ENCODE data around the gene CEBPA.

Gene CEBPA

DNA sequence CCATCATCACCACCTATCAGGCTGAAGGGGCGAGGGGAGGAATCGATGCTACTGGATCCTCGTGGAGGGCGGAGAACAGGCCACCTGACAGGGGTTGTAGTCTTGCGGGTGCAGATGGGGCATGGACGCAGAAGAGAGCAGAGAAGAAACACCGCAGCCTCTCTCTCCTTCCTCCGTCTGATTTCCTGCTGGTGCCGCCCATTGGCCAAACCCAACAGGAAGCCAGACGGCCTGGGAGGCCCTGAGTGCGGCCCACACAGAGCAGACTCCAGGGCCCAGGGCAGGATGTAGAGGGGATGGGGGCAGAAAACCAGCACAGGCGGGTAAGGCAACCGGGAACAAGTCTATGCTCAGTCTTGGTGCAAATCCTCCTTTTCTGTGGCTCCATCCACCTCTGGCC lies 15.4 kb downstream of the CEBPA start:
- DNase-seq = no peak

DNA sequence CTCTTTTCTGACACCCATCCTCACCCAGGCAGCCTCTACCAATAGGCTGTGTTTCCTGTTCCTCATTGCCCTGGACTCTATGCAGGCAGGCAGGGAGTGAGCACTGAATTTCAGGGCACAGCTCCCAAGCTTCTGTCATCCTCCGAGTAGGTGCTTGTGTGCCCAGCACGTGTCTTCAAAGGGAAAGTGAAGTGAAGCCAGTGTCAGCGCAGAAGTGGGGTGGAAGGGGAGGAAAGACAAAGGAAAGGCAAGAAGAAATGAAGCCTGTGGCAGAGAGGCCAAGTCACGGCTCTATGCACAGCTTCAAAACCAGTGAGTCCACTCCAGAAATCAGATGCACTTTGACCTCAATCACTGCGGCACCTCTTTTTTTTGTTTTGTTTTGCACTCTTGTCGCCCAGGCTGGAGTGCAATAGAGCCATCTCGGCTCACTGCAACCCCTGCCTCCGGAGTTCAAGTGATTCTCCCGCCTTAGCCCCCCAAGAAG lies 16.9 kb downstream of the CEBPA start:
- DNase-seq = no peak

DNA sequence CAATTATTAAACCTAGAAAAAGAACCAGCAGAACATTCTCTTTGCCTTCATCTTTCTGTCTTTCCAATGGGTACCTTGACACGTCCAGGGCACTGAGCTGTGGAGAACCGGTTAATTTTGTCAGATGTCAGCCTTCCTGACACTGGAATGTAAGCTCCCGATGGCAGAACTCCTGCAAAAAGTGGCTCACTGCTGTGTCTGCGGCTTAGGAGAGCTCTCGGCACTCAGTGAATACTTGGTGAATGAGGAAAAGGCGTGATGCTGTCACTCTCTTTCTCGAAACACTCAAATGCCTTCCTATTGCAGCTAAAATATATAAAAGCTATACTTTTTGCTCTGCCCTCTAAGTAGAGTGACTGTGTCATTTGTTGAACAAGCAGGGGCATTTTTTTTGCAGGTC lies 17.6 kb downstream of the CEBPA start:
- DNase-seq = no peak

DNA sequence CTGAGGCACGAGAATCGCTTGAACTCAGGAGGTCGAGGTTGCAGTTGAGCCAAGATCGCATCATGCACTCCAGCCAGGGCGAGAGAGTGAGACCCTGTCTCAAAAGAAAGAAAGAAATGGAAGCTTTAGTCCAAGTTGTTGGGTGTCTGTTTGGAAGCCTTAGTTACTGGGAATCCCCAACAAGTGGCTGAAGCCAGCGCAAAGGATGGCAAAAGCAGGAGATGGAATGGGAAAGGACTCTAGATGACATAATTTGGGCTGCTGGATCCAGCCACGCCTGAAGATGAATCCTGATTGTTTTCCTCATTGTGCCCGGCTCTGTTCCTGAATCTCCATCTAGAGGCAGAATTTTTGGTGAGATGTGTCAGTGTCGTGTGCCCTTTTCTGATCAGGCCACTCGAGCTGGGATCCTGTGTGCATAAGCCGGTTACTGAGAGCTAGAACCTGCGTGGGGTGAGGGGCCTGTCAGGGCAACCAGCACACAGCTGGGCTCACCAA lies 18.1 kb downstream of the CEBPA start:
- no peak for DNase-seq

DNA sequence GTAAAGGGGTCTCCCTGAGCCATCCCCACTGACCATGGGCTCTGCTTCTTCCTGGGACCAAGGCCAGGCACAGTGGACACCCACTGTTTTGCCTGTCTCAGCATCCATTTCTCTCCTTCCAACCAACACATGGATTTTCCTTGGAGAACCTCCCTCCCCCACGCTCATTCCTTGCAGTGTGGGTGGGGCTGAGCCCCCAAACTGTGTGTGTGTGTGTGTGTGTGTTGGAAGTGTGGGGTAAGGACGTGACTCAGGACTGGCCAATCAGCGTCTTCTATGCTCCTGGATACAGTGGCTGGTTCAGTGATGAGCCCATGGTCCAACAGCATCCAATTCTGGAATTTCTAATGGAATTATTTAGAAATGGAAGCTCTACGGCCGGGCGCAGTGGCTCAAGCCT lies 18.7 kb downstream of the CEBPA start:
- DNase-seq = no peak

DNA sequence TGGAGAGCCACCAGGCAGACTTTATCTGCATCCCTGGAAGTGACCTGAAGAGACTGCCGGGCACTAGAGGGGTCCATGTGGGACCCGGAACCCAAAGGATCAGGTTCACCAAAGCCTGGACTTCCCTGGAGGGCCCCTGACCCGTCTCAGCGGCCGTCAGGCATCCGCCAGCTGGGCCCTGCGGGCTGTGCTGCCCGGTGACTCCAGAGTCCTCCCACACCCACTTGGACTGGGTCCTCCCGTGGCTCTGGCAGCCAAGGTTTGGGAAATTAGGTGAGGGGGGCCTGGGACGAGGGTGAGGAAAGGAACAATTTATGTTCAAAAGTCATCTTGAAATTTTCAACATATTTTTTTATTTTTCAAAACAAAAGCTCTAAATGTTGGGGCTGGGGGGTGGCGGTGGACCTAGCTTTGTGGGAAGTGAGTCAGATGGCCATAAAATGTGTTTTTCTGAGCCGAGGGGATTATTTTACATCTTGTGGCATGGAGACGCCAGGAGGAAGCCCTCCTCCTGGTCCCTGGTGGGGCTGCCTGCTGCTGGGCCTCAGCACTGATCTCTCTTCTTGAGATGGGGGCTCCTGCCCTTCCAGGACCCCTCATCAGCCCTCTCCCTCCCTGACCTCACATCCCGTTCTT lies 20.2 kb downstream of the CEBPA start:
- no peak for DNase-seq

DNA sequence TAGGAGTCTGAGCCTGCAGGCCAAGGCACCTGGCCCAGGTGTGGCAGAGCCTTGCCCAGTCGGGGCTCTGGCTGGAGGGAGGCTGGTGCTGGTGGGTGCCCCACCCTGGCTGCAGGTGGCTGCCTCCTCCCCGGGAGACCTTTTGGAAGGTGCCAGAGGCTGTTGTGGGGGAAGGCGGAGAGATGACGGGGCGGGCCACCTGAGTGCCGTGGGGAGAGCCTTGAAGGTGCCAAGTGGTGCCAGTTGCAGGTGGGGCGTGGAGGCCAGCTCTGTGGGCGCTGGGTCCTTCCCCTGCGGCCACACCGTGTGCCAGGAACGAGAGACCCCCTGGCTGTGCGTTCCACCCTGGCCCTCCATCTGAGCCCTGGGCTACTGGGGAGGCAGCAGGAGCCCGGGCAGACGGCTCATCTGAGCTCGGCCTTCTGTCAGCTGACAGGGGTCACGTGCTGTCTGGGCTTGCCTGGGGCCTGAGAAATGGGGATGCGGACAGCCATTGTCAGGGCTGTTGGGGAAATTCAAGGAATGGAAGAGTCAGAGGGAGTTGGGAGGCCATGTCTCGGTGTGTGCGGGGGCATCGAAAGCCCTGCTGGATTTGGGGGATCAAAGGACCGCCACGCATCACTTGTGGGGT lies 20.9 kb downstream of the CEBPA start:
- no peak for DNase-seq

DNA sequence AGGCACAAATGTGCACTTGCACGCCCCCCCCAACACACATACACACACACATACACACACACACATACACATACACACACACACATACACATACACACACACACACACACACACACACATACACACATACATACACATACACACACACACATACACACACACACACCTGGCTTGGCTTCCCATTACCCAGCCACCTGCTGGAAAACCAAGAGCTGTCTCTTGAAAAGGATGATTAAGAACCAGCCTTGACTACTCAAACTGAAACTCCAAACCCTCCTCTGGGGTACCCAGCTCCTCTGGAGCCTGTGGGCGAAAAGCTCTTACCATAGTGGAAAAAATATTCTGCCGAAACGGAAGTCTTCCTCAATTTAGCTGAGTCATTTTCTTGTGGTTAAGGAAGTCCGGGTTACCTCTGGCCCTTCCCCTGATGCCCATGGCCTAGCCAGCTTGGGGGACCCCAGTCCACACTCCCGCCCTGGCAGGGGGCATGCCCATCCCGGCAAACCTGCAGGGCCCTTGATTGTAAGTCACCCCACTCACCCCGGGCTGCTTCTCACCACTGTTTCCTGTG lies 21.9 kb downstream of the CEBPA start:
- DNase-seq = no peak

DNA sequence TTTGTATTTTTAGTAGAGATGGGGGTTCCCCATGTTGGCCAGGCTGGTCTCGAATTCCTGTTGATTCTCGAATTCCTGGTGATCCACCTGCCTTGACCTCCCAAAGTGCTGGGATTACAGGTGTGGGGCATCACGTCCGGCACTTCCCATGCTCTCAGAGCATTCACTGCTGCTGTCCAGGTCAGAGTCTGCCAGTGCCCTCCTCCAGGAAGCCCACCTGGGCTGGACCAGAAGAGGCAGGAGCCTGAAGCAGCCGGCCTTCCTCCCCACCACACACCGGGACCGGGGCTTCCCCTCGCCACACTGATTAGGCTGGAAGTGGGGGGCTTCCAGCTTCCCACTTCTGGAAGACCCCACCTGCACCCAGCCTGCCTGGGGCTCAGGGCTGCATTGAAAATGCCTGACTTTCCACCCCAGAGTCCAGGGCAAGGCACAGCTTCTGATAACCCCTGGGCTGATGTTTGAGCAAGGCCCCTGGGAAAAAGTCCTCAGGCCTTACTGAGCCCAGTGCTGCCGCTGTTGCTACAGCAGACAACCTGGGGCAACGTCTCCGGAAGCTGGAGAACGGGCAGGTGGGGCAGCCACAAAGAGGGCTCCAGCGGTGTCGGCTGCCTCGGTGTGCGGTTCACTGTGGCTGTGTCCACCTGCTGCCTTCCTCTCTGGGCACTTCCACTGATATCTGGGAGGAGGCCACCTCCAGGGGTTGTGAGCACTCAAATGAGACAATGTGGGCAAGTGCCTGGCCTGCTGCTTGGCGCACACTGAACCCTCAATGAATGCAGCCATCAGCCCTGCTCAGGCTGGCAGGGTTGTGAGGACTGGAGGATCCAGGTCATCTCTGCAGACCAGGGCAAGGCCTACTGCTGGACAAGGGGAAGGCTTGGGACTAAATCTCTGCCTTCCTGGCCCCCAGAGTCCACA lies 22.6 kb downstream of the CEBPA start:
- DNase-seq = no peak

DNA sequence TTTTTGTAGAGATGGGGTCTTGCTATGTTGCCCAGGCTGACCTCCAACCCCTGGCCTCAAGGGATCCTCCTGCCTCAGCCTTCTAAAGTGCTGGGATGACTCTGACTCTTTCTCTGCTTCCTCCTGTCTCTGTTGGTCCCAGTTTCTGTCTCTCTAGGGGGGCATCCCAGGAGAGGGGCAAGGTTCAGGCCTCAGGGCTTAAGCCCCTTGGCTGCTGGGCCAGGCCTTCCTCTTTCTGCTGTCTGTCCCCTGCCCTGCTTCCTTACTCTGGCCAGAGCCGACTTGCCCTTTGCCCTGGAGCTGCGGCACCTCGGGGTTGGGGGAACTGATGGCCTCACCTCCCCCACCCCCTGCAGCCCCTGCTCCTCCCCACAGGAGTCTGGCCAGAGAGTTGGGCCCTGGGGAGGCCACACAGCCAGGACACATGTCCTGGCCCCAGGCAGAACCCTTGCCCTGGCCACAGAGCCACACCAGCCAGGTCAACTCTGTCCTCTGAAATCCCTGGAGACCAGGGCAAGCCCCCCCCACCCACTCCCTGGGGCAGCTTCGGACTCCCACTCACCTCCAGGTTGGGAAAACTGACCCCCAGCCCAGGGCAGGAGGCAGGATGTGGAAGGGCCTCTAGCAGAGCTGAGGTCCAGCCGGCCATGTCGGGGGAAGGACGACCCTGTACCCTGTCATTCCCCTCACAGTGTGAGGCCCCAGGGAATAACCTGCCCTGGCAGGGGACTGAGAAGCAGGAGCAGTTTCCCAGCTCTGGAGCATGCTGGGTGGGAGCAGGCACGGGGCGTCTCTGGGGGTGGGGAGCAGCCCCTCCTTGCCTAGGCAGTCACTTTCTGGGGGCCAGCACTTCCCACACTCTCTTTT lies 23.7 kb downstream of the CEBPA start:
- no peak for DNase-seq

DNA sequence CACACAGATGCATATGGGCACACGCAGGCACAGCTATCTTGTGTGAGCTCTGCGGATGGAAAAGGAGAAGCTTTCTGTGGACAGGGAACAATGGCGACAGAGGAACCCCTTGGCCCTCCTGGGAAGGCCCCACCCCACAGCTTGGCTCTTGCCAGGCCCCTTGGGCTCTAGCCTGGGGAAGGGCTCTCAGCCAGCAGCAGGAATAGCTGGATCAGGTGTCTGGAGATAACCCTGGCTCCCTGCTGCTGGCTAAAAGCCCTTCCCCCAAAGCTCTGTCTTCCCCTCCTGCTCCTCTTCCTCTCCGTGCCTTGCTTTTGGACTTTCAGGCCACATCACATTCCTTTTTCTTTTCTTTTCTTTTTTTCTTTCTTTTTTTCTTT lies 24.3 kb downstream of the CEBPA start:
- DNase-seq = no peak

DNA sequence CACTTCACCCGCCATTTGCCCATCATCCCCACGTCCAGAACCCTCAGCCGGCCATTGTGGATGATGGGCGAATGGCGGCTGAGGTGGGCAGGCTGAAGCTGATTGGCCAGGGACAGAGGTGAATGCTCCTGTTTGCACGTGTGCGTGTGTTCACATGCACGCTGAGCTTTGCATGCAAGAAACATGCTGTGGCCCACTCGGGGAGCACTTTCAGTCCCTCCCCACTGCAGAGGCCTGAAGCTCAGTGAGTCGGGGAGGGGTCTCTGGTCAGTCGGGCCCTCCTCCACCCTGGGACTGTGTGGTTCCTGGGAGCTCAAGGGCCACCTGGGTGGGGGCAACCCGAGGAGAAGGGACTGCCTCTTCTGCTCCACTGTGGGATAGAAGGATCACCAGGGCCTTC lies 24.9 kb downstream of the CEBPA start:
- DNase-seq = no peak

DNA sequence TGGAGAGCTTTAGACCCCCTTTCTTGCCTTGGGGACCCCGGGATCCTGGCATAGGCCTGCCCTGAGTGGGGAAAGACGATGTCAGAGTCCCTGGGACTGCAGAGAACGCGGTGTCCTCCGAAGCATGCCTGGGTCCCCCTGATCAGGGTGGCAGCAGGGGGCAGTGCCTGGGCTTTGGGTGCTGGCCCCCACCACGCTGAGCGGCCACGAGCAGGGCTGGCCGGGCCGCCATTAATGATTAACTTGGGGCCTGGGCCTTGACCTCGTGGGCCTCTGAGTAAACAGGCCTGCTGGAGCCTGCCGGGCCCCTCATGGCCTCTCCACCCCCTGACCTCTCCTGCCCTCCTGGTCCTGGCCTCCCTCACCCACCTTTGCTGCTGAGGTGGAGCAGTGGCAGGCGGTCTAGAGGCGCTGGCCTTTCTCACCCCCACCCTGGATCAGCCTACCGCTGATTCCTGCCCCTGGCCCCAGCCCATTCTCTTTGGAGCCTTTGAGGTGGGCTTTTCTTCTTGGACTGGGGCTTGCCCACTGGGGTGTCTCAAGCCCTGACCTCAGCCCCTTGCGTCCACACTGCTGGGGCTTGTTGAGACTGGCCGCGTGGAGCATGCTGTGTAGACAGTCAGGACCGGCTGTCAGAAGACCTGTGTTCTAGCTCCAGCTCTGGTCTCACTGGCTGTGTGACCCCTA lies 26.3 kb downstream of the CEBPA start:
- DNase-seq = no peak

DNA sequence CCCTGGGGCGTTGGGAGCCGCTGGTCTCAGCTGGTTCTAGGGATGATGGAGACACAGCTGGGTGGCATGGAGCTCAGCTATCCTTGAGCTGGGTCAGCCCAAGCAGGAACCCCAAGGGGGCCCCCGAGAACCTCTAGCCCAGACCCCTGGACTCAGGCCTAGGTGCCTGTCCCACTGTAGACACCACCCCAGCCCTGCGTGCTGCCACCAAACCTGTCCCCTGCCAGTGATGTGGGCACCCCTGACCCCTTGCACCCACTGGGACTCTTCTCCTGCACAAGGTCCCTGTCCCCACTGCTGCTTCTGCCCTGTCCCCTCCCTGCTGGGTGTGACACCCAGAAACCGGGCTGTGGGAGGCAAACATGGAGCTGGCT lies 26.8 kb downstream of the CEBPA start:
- no peak for DNase-seq

DNA sequence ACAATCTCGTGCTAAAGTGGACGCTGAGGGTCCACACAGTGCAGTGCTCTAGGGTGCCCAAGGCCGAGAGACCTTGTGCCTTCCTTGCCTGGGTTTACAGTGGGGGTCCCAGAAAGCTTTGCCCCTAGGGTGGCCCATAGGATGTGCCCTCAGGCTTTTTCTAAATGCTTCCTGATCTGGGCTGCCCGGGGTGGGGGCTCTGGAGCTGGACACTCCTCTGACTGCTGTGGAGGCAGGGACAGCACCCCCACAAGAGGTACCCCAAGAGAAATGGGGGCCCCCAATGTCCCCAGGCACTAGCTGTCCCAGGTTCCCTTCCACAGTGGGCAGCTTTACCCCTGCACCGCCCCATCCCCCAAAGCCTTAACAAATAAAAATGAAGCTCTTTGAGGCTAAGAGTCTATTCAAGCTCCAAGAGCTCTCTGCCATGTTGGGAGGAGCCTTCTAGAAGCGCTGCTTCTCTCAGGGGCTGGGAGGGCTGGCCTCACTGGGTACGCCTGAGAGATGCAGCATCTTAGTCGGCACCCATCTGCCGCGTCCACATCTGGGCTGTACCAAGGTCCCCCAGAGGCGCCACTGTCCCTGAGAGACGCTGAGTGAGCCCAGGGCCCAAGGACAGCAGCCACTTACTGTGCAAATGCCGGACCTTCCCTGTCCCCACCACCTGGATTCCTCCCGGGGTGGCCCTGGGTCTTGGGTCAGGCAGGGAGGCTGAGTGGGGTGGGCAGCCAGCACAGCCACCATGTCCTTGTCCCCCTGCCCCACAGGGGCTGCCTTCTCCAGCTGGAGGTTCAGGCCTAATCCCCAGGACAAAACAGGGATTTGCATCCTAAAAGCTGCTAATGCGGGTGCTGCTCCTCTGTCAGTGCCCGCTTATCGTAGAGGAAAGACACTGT lies 27.4 kb downstream of the CEBPA start:
- no peak for DNase-seq

DNA sequence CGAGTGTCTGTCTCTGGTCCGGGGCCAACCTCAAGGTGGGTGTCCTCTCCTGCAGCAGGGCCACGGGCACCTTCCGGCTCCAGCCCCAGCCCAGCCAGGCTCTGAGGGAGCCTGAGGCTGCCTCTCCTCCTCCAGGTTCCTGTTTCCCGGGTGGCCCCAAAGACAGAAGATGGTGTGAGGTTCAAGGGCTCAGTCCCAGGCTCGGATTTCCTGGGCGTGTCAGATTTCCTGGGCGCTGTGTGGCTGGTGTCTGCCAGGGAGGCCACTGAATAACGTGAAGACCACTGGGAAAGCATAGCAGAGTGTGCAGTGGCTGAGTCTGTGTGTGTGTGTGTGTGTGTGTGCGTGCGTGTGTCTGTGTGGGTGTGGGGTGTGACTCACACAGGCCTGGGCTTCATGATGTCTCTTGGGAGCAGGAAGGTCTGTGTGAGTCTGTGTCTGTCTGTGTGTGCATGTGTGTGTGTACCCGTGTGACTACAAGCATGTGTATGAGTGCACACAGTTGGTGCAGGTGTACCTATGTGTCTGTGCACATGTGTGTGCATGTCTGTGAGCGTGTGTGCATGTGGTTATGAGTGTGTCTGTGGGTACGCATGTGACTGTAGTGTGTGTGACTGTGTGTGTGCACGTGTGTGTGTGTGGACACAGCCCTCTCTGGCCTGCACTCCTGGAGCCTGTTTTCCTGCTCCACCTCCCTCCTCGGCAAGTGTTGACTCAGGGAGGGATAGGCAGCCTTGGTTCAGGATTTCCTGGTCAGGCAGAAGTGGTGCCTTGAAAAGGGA lies 28.3 kb downstream of the CEBPA start:
- peak; percentile 64 for DNase-seq

DNA sequence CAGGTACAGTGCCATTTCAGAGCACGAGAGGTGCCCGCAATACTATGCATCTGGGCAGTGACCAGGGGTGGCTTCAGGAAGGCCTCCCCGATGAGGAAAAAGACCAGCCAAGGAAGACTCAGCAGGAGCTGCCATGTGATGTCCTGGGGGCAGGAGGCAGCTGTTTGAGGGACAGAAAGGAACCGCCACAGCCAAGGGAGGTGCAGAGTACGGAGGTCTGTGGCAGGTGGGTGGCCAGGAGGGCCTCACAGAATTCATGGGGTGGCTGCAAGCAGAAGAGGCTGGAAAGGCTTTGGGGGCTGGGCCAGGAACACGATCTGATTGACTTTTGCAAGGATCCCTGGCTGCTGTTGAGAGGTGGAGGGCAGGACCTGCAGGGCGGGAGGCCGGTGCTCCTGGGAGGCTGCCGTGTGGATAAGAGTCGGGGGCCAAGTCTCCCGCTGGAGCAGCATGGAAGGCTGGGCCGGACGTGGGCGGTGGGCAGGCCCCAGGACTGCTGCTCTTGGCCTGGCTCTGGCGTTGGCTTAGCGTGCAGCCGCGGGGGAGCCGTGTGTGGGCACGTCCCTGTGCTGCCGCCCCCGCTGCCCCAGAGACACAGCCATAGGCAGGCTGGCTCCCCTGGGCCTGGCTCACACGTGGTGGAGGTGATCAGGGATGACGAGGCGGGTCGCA lies 29.1 kb downstream of the CEBPA start:
- no peak for DNase-seq

DNA sequence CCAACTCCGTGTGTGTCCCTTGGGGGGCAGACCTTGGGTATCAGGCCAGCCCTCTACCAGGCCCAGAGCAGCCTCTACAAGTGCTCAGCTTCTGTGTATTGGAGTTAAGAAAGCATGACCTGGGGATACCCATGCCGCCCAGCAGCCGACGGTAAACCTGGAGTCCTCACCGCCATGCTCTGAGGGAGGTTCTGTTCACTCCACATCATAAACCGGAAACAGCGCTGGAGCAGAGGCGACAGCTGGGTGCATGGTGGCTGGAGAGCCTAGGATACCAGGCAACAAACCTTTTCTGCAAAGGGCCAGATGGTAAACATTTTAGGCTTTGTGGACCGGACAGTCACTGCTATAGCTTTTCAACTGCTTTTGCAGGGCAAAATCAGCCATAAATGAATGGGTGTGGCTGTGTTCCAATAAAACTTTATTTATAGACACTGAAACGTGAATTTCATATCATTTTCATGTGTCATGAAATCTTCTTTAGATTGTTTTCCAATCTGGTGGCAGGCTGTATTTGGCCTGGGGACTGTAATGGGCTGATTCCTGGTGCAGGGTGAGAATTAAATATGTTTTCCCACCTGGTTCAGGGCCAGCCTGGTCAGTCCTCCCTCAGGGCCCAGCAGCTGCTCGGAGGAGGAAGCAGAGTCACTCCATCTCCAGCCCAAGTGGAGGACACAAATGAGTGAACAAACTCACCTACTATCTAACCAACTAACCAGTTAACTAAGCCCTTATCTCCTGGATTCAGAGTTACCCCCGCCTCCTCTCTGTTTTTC lies 30.9 kb downstream of the CEBPA start:
- no peak for DNase-seq

Measured in right forelimb (tissue), 1 donor.